ENCODE data around the gene FGFRL1.

DNA sequence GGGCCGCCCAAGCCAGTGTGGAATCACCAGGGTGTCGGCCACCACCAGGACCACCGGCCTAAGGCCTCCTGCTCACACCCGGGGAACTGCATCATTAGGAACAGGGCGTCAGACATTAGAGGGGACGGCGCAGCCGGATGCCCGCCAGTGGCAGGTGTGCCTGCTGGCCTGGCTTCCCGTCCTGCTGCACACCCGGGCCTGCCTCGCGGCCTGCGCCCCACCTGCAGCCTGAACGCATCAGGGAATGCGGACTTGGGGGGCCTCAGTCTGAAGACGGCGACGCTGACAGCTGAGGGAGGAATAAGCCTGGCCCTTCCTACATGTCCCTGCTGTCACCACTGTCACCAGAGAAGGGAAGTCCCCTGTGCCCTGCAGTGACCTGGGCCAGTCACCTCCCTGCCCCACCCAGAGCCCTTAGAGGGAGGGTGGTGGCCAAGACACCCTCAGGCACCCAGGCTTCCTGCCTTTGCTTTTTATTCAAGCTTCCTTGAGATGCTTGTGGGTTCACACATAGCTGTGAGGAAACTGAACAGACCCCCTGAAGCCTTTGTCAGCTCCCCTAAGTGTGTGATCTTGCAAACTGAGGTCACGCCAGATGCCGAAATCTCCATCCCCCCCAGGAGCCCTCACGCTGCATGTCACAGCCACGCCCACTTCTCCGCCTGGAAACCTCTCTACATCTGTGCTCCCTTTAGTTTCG, 41.2 kb upstream of the FGFRL1 start:
- TF ChIP-seq, protein P1, sequence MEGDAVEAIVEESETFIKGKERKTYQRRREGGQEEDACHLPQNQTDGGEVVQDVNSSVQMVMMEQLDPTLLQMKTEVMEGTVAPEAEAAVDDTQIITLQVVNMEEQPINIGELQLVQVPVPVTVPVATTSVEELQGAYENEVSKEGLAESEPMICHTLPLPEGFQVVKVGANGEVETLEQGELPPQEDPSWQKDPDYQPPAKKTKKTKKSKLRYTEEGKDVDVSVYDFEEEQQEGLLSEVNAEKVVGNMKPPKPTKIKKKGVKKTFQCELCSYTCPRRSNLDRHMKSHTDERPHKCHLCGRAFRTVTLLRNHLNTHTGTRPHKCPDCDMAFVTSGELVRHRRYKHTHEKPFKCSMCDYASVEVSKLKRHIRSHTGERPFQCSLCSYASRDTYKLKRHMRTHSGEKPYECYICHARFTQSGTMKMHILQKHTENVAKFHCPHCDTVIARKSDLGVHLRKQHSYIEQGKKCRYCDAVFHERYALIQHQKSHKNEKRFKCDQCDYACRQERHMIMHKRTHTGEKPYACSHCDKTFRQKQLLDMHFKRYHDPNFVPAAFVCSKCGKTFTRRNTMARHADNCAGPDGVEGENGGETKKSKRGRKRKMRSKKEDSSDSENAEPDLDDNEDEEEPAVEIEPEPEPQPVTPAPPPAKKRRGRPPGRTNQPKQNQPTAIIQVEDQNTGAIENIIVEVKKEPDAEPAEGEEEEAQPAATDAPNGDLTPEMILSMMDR (IDR thresholded peaks at IDR 0.05; ENCODE audit: poor library complexity): no peak
- no peak for TF ChIP-seq EZH2 (IDR thresholded peaks at IDR 0.05; ENCODE audit: borderline replicate concordance)
- TF ChIP-seq EZH2phosphoT487 (IDR thresholded peaks at IDR 0.05; ENCODE audit: low read depth, severe bottlenecking, unreplicated experiment): no peak
